Bone marrow (tissue), 2 donors: Measurements from ENCODE around the gene GRM8.

Experiments
- DNase-seq, 2 donors: peaks; one replicate each; lab custom pipeline; 2025; lab: John Stamatoyannopoulos, UW

The GRM8 gene

DNA sequence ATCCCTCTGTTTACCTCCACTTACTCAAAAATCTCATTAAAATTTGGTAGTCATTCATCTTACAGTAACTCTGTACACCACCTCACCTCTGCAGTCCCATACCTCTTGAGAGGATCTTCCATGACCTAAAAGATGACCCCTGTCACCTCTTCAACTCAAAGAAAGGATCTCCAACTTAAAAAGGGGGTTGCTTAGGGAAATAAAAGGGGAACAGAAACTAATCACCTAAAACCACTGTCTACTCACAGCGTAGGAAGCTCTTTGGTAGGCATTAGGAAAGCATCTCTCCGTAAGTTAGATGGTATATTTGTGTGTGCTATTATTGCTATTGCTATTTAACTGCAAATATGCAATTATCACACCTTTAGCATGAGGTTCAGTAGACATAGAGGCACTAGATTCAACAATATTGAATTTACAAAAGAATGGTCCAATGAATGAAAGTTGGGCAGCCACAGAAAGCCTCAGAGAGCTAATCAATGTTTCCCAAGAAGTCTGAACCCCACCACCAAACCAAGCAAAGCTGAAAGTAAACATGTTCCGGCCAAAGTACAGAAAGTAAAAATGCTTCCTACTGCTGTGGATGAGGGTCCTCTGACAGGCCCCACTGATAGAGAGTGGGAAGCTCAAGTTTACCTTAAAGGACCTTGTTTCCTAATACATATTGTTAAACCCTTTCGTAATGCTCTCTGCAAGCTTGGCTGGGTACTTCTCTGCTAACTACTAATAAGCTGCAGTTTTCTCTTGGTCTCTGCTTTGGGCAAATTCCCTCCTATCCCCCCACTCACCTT, 105.8 kb downstream of the GRM8 start:
- DNase-seq: no peak

- DNase-seq: no peak
Observed at GRCh38 chr7:127137146-127137545, 115.6 kb downstream of the GRM8 start.

DNA sequence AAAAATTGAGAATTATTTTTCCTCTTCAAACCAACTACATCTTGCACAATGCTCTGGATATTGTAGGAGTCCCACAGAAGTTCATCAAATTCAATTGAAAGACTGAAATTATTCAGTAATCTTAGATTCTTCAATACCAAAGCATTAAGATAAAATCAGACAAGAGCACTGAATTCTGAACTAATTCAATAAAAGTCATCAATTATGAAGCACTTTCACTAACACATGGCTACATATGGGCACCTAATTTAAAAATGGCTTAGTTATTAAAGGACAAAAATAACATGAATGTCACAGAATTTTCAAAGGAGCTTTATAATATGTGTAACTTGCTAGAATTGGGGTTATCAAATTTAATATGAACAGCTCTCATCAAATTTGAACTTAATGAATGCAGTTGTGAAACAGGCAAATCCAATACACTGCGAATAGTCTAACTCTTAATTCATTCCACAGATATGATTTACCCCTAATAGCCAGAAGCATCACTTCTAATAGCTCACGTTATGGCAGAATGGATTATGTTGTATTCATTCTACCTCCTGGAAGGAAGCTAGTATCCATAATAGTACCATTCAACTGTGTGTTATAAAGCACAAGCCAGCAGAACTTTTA, 116.8 kb downstream of the GRM8 start:
- no peak for DNase-seq

DNA sequence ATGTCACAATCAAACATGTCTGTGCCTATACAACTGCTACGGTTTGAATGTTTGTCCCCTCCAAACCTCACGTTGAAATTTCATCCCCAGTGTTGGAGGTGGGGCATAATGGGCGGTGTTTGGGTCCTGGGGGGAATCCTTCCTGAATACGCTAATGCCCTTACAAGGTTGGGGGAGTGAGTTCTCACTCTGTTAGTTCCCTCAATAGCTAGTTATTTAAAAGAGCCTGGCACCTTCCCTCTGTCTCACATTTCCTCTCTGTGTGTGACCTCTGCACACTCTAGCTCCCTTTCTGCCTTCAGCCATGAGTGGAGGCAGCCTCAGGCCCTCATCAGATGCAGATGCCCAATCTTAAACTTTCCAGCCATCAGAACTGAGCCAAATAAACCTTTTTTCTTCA, 129.5 kb downstream of the GRM8 start:
- DNase-seq: no peak

DNA sequence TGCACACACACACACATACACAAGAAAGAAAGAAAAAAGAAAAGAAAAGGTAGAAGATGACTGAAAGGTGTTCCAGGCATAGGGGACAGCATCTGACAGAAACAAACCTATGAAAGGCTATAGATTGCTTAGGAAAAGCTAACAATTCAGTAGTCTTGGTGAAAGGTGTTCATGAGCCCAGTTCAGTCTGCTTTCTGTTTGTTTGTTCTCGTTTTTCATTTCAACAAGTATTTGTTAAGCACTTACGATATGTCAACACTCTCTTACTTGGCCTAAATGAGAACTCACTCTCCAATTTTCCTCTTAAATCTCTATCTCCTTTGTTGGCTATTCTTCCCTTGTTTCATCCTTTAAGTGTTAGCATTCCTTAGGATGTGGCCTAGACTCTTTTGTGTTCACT, 133.2 kb downstream of the GRM8 start:
- DNase-seq: no peak

DNA sequence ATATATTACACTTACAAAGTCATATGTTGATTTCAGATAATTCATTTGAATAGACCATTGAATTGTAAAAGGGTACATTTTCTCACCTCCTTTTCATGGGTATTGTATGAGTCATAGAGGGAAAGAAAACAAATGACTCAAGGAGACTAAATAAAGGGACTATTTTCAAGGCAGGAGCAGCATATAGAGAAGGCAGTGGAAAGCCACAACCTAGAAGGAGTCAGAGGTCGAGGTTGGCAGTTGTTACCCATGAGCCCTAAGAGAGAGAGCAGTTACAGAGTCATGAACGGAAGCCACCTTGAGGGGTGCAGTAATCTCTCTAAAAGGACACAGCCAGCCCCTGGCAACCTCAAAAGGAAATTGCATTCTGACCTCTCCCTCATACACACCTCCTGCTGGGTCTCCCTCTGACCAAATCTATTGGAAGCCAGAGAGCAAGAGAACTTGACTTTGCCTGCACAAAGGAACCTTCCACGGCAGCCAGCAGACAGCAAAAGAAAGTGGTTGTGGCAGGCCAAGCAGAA, 137.9 kb downstream of the GRM8 start:
- DNase-seq: no peak

GRCh38 chr7:127107601-127108007, 145.1 kb downstream of the GRM8 start:
- DNase-seq: no peak

DNA sequence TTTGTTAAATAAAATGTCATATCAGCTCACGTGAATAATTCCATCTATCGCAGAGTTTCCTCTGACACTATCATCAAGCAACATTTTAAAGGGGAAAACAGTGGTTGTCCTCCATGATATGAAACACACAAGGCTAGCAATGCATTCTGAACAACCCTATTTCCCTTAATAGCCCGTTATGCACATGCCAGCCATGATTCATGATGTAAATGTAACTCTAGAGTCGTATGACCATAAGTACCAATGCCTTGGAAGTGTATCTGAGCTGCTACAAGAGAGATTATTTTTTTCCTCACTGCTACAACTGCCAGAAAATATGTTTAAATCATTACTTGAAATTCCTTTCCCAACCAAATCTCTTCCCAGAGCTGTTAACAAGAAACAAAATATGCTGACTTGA, 159.4 kb downstream of the GRM8 start:
- no peak for DNase-seq

GRCh38 chr7:127091620-127092019, 161.1 kb downstream of the GRM8 start:
- DNase-seq: no peak

DNA sequence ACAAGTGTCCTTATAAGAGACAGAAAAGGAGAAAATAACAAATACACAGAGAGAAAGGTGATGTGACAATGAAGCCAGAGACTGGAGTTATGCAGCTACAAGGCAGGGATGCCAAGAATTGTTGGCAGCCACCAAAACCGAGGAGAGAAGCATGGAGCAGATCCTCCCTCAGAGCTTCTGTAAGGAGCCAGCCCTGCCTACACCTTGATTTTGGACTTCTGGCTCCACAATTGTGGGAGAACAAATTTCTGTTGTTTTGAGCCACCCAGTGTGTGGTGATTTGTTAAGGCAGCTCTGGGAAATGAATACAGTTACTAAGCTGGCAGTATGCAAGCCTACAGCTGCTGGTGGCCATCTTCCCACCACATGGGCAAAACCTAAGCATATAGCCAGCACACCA, 163.6 kb downstream of the GRM8 start:
- DNase-seq: no peak

DNA sequence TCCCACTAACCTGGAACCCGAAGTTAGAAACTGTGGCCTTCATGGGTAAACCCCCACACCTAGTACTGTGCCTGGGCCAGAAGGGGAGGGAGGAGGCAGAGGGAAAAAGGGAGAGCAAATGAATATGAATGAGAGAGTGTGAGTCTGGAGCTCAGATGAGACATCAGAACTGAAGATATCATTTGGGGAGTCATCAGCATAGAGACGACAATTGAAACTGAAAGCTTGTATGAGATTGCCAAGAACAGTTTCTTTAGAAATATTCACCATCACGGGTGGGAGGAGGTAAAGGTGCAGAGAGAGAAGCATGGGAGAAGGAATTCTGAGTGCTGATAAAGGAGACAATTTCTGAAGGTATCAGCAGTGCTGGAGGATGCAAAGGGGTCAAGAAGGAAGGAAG, 171.2 kb downstream of the GRM8 start:
- DNase-seq: no peak

DNA sequence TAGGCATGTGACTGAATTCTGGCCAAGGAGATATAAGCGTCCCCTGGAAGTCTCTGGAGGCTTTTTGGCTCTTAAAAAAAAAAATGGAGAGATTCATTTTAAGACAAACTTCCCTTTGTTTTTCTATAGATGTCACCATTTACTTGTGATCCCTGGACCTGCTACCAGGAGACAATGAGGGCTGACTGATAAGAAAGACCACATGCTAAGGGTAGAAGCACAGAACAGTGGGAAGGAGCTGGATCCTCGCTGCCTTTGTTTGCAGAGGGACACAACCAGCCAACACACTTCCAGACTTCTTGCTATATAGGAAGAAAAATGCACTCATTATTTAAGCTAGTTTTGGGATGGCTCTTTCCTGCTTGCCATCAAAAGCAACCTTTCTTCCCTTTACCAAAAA, 172.2 kb downstream of the GRM8 start:
- no peak for DNase-seq

DNA sequence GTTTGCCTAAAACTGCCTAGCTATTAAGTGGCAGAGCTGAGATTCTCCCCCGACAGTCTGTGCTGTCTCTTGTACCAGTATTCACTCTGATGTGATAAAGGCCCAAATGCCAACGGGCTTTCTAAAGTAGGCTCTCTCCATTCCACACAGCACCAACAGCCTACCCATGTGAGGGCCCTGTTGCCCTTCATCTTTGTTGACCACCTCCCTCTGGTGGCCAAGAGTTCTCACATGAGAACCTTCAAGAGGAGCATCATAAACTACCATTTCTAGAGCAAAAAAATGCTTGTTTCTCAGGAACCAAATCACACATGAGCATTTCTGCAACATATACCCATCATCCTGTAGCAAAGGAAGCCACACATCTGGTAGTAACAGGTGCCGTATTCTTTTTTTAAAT, 185.8 kb downstream of the GRM8 start:
- no peak for DNase-seq

DNA sequence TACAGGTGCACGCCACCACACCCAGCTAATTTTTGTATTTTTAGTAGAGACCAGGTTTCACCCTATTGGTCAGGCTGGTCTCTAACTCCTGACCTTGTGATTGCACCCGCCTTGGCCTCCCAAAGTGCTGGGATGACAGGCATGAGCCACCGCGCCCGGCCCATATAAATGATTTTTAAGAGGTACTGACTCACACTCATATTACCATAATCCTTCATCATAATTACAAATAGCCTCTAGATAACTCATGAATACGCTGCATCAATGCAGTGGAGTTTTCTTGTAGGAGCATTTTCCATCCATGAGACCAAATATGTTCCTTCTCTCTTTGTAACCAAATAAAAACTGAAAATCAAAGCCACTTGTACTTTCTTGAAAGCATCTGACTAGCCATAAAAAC, 193.3 kb downstream of the GRM8 start:
- no peak for DNase-seq

- no peak for DNase-seq
Observed at GRCh38 chr7:127057918-127058317, 194.8 kb downstream of the GRM8 start.

GRCh38 chr7:127056202-127056601, 196.5 kb downstream of the GRM8 start:
- no peak for DNase-seq

DNA sequence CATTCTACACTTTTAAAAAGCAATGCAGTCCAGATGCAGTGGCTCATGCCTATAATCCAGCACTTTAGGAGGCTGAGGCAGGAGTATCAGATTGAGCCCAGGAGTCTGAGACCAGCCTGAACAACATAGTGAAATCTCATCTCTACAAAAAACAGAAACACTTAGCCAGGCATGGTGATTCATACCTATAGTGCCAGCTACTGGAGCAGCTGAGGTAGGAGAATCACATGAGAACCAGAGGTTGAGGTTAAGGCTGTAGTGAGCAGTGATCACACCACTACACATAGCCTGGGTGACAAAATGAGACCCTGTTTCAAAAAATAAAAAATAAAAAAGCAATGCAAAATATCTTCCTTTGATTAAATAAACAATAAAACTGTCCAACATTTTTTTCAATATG, 205.2 kb downstream of the GRM8 start:
- DNase-seq: no peak

DNA sequence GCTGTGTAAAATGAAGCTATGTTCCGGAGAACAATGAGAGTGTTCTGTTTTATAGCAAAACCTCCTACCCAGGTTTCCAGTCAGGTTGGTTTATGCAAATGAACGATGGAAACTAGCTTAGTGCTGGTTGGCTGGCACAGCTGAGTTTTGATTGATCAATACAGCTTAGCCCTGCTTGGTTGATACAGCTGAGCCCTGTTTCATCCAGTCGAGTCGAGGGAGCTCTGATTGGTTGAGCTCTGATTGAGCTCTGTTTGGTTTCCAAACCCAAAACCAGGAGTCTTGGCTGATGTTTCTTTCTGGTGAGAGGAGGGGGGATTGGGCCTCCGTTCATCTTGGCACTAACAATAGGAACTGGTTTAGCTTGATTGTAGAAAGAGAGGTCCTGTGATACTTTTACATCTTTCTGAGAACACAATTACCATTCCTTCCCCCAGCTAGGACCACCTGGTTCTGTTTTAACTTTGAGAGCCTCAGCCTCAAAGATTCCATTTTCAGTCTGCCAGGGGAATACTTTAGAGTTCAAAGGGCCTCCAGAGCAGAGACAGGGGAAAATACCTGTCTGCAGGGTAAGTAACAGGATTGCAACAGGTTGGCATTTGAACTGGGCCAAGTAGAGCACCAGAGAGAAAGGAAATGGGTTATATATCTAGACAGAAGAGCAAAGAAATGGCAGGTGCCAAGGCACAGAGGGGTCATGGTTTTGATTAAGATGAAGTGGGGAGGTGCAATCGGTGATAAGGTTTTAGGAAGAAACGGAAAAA, 210.9 kb downstream of the GRM8 start:
- no peak for DNase-seq

DNA sequence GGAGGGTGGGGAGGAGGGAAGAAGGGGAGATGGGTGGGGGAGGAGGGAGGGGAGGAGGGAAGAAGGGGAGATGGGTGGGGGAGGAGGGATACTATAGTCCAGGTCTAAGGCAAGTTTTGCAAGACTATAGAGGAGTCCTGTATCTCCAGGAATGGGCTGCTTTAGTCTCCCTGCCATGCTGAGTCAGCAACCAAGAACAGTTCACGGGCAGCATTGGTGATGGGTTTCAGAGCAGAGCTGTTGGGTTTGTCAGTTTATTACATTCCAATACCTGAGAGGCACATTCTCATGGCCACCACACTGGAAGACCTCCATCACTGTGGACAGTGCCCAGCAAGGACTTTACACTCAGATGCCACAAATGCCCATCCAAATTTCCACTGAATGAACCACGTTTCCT, 212.7 kb downstream of the GRM8 start:
- DNase-seq: no peak

DNA sequence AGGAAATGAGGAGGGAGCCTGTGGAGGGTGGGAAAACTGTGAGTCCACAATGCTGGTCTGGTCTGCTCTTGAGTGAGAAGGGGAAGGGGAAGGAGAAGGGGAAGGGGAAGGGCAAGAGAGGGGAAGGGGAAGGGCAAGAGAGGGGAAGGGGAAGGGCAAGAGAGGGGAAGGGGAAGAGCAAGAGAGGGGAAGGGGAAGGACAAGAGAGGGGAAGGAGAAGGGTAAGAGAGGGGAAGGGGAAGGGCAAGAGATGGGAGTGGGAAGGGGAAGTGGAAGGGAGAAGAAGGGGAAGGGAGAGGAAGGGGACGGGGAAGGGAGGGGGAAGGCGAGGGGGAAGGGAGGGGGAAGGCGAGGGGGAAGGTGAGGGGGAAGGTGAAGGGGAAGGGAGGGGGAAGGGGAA, 213.2 kb downstream of the GRM8 start:
- DNase-seq: no peak

DNA sequence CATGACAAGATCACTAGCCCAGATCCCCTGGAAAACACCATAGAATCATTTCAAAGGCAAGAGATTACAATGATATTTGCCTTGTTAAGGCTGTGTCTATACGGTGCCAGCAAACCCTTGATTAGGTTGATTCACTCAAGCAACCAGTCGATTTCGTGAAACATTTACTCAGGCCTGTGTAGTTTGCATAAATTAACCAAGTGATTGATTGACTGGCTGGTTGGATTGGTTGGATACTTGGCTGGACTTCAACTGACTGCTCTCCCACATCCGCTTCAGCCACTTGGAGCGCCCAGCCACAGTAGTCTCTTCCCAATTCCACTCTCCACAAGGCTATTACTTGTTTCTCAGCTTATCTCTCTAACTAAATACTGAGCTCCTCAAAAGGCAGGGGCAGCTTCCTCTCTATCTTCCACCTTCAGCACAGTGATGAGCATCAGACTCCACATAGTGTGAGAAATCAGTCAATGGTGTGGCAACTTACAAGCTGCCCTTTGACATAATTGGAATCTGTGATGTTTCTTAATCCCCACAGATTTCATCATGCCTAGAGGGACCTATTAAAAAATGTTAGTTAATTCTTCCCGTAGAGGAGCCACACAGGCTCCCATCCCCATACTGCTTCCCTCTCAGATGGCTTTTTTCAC, 217.4 kb downstream of the GRM8 start:
- DNase-seq: no peak

DNA sequence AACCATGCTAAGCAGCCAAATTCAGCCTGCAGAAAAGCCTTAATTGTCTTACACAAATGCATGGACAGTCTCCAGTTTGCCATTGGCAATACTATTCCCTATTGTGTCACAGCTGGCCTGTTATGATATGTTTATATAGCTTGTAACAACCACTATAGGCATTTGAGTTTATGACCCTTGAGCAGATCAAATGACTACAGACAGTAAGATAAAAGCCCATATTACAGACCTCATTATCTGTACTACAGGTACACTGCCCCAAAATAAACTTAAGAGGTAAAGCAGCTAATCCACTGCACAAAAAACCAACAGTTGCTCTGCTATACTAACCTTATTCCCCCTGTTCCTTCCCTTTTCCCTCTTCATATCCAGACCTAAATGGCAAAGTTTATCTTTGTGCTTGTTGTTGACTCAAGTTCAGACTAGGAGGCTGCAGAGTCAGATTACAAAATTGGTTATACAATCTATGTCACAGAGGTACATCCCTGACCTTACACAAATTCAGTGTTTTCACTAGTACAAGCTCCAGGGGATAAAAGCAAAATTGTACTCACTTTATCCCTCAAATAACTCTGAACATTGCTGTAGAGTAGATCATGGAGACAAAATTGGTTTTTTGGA, 218.4 kb downstream of the GRM8 start:
- no peak for DNase-seq
